CD4-positive, CD25-positive, alpha-beta regulatory T cell (primary cell): ENCODE results near the gene SLC22A24. TPM values are rescaled to one million over a fixed set of nuclear protein-coding genes. Genes with fewer than 3 reads are reported as not detected.
A peak's percentile ranks its signal among the peaks of the same experiment; 100 is the strongest.

Source experiments
- ATAC-seq, 2 donors: fragments of 150-1000 bp; cut with Tn5 transposase; one replicate each; pipeline ENCODE4 v1.10.0; 2021; ENCODE audit warnings: low read depth in 2 of 2, moderate number of reproducible peaks in 2 of 2, moderate library complexity in 1 of 2
- DNase-seq, 3 donors: peaks; one replicate each; pipeline versions ENCODE4 v3.0.0 to v3.0.0-alpha.2; 2012 to 2022; ENCODE audit warnings: mixed read lengths in 1 of 3
- H3K27ac ChIP-seq: one replicate; pipeline ENCODE4 v1.7.0; 2013; ENCODE audit warnings: mild to moderate bottlenecking, low read length; ENCODE audit not compliant: insufficient read depth, poor library complexity, severe bottlenecking
- H3K27me3 ChIP-seq: one replicate; pipeline ENCODE4 v1.7.0; 2013; ENCODE audit warnings: low read length; ENCODE audit not compliant: control insufficient read depth, insufficient read depth
- H3K36me3 ChIP-seq: one replicate; pipeline ENCODE4 v1.7.0; 2013; ENCODE audit warnings: mild to moderate bottlenecking, low read length, moderate library complexity; ENCODE audit not compliant: control insufficient read depth, insufficient read depth
- H3K4me1 ChIP-seq: 2 replicates; pipeline ENCODE4 v1.7.0; 2013; ENCODE audit warnings: mild to moderate bottlenecking, low read length; ENCODE audit not compliant: insufficient read depth, control insufficient read depth, poor library complexity, severe bottlenecking
- H3K4me3 ChIP-seq: one replicate; pipeline ENCODE4 v1.7.0; 2013; ENCODE audit warnings: low read depth, mild to moderate bottlenecking, low read length, moderate library complexity
- H3K9me3 ChIP-seq, 2 experiments: 1 replicate in 1 of 2; 2 replicates in 1 of 2; pipeline ENCODE4 v1.7.0; 2013; ENCODE audit warnings: low read length in 2 of 2, mild to moderate bottlenecking in 1 of 2, moderate library complexity in 1 of 2; ENCODE audit not compliant: control insufficient read depth in 2 of 2
- H3K27ac Mint-ChIP-seq, 3 donors: one replicate each; pipeline ENCODE4 v1.8.0; 2020 to 2022; ENCODE audit warnings: mild to moderate bottlenecking in 3 of 3, mixed read lengths in 3 of 3, moderate library complexity in 2 of 3
- H3K27me3 Mint-ChIP-seq: one replicate; pipeline ENCODE4 v1.8.0; 2022; ENCODE audit warnings: mild to moderate bottlenecking, mixed read lengths
- H3K36me3 Mint-ChIP-seq: one replicate; pipeline ENCODE4 v1.8.0; 2020; ENCODE audit warnings: mixed read lengths
- H3K4me1 Mint-ChIP-seq, 4 donors: one replicate each; pipeline ENCODE4 v1.8.0; 2020 to 2022; ENCODE audit warnings: mixed read lengths in 4 of 4, mild to moderate bottlenecking in 1 of 4
- H3K4me3 Mint-ChIP-seq, 4 donors: one replicate each; pipeline ENCODE4 v1.8.0; 2020 to 2022; ENCODE audit warnings: mild to moderate bottlenecking in 4 of 4, mixed read lengths in 4 of 4, moderate library complexity in 3 of 4
- H3K9me3 Mint-ChIP-seq, 7 donors: one replicate each; pipeline ENCODE4 v1.8.0; 2020 to 2022; ENCODE audit warnings: mixed read lengths in 7 of 7, mild to moderate bottlenecking in 3 of 7, moderate library complexity in 2 of 7
- polyA plus RNA-seq, 4 donors: library from polyadenylated mRNA; unstranded; fragments of 300-500 nt; fragmentation: Illumina TruSeq; gene quantifications; one replicate each; pipeline ENCODE4 v1.2.3, GENCODE V29; 2021
- total RNA-seq: library from RNA; stranded (reverse); gene quantifications from one replicate; pipeline ENCODE4 v1.2.3, GENCODE V29; 2022

SLC22A24 gene
- not detected for total RNA-seq
- polyA plus RNA-seq, result not detected

DNA sequence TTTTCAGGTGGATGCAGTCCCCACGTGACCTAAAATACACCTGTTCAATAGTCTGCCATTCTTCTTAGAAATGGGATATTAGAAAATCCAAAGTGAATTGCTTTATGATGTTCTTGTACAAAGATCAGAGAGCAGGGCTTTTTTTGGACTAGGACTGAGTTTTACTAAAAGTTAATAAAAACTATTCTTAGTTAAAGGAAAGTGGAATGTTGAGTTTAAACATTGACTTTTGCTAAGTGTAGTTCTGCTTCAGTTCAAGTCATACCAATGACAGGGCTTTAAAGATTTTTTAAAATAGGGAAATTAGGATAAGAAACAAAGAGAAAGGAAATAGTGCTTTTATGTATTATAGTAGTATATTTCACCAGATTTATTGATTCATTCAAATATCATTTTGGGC is at the start of gene SLC22A24:
Gene SLC22A24 (minus strand): TSS at position 101 of the 400 bp plus-strand sequence. CDS start 442 bp downstream, outside the sequence.
- DNase-seq (no peak), ATAC-seq (no peak)
- H3K27me3 ChIP-seq, result no peaks in the 10 kb centered on the region
- no peaks in the 10 kb centered on the region for H3K4me1 ChIP-seq
- Mint-ChIP-seq H3K36me3 (no peaks in the 10 kb centered on the region), H3K4me3 (no peak within 1 kb of the TSS), H3K27ac (no peak within 1 kb of the TSS), H3K4me1 (no peaks in the 10 kb centered on the region), H3K27me3 (peaks cover 16% of the 10 kb centered on the region), H3K9me3 (peaks cover 0 to 2% (median 0%) of the 10 kb centered on the region in 7 donors)
- no peak within 1 kb of the TSS for H3K27ac ChIP-seq
- H3K4me3 ChIP-seq, result no peak within 1 kb of the TSS
- H3K9me3 ChIP-seq, result no peaks in the 10 kb centered on the region
- no peaks in the 10 kb centered on the region for H3K36me3 ChIP-seq

- Histone ChIP-seq H3K27me3 (peaks cover 14% of the 10 kb centered on the region), H3K4me1 (no peaks in the 10 kb centered on the region), H3K9me3 (peaks cover 0 to 5% of the 10 kb centered on the region in 2 experiments), H3K4me3 (no peak overlapping the region), H3K36me3 (no peaks in the 10 kb centered on the region), H3K27ac (no peak overlapping the region)
- ATAC-seq (no peak), DNase-seq (no peak)
- peaks cover 0 to 7% (median 4%) of the 10 kb centered on the region in 7 donors for H3K9me3 Mint-ChIP-seq
- H3K4me1 Mint-ChIP-seq, result no peaks in the 10 kb centered on the region
- H3K27me3 Mint-ChIP-seq, result peaks cover 23% of the 10 kb centered on the region
- no peaks in the 10 kb centered on the region for H3K36me3 Mint-ChIP-seq
- H3K27ac Mint-ChIP-seq, result no peak overlapping the region
- H3K4me3 Mint-ChIP-seq, result no peak overlapping the region
Observed at GRCh38 chr11:63180536-63180935, 36.5 kb upstream of the SLC22A24 start.

DNA sequence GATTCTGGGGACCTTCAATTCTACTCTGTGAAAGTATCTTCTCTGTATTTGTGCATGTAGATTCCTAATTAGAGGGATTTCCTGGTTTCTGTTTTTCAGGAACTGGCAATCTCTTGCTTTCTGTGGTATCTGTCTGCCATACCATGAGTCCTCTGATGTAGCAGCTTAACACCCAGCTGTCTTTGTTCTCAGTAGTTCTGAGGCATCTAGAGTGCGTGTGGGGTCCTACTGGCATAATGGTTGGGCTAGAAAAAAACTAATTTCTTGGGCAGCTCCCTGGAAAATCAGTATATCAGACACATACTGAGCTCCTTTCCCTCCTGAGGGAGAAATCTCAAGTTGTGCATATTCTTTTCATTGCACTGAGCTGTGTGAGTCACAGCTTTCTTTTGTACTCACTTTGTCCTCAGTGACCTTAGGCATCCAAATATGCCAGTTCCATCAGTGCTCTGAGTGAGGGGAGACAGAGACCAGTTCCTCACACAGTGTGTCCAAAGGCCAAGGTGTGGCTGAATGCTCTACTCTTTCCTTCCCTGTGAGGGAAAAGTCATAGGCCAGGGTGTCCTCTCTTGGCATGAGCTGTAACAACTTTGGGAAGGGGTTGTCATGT is 35.5 kb upstream of the SLC22A24 start:
- H3K36me3 ChIP-seq, result no peaks in the 10 kb centered on the region
- H3K27me3 ChIP-seq, result peaks cover 14% of the 10 kb centered on the region
- DNase-seq (no peak), ATAC-seq (no peak)
- H3K4me3 ChIP-seq, result no peak overlapping the region
- H3K4me1 Mint-ChIP-seq, result no peaks in the 10 kb centered on the region
- peaks cover 23% of the 10 kb centered on the region for H3K27me3 Mint-ChIP-seq
- H3K9me3 ChIP-seq, result peaks cover 0 to 5% of the 10 kb centered on the region in 2 experiments
- no peak overlapping the region for H3K27ac Mint-ChIP-seq
- no peaks in the 10 kb centered on the region for H3K4me1 ChIP-seq
- H3K36me3 Mint-ChIP-seq, result no peaks in the 10 kb centered on the region
- H3K27ac ChIP-seq, result no peak overlapping the region
- no peak overlapping the region for H3K4me3 Mint-ChIP-seq
- peaks cover 0 to 7% (median 4%) of the 10 kb centered on the region in 7 donors for H3K9me3 Mint-ChIP-seq

DNA sequence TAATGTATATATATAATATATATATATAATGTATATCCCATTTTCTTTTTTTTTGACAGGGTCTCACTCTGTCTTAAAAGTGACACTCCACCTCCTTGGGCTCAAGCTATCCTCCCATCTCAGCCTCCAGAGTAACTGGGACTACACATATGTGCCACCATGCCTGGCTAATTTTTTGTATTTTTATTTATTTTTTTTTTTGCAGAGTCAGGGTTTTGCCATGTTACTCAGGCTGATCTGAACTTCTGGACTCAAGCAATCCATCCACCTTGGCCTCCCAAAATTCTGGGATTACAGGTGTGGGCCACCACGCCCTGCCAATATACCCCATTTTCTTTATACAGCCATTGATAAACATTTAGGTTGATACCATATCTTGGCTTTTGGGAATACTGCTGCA is 33.9 kb upstream of the SLC22A24 start:
- H3K4me1 Mint-ChIP-seq, result no peaks in the 10 kb centered on the region
- no peaks in the 10 kb centered on the region for H3K36me3 Mint-ChIP-seq
- peaks cover 0 to 11% (median 4%) of the 10 kb centered on the region in 7 donors for H3K9me3 Mint-ChIP-seq
- DNase-seq (no peak), ATAC-seq (no peak)
- Histone ChIP-seq H3K36me3 (no peaks in the 10 kb centered on the region), H3K4me1 (no peaks in the 10 kb centered on the region), H3K4me3 (no peak overlapping the region), H3K27me3 (peaks cover 19% of the 10 kb centered on the region), H3K9me3 (peaks cover 0 to 8% of the 10 kb centered on the region in 2 experiments), H3K27ac (no peak overlapping the region)
- no peak overlapping the region for H3K27ac Mint-ChIP-seq
- H3K27me3 Mint-ChIP-seq, result peaks cover 18% of the 10 kb centered on the region
- H3K4me3 Mint-ChIP-seq, result no peak overlapping the region

DNA sequence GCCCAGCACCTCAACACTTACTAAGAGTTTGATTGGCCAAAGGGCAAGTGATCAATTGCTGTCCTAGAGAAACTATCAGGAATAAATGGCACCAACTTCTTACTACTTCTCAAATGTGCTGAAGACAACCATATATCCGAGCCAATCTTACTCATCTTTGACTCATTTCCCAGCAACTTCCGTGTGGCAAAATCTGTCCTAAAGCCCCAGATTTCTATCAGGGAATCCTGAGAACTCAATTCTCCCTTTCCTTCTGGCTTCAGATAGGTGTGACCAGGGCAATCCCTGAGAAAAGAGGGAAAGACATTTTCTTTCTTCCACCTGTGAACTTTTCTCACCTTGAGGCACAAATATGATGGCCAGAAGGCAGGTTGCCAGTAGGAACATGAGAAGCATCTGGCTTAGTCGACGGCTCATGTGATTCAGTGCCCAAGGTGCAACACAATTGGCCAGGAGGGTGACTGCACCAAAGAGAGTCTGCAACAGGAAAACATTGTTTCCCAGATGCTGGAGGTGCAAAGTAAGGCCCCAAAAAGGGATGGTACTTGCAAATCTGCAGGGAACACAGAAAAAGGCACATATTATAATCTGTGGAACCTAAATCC is 21.8 kb upstream of the SLC22A24 start:
- Histone ChIP-seq H3K4me3 (no peak overlapping the region), H3K27me3 (peaks cover 19% of the 10 kb centered on the region), H3K36me3 (no peaks in the 10 kb centered on the region), H3K27ac (no peak overlapping the region), H3K4me1 (no peaks in the 10 kb centered on the region), H3K9me3 (no peaks in the 10 kb centered on the region)
- DNase-seq (no peak), ATAC-seq (no peak)
- Mint-ChIP-seq H3K27ac (no peak overlapping the region), H3K4me3 (no peak overlapping the region), H3K27me3 (peaks cover 43% of the 10 kb centered on the region), H3K36me3 (no peaks in the 10 kb centered on the region), H3K4me1 (no peaks in the 10 kb centered on the region), H3K9me3 (peaks cover 0 to 2% (median 0%) of the 10 kb centered on the region in 7 donors)

DNA sequence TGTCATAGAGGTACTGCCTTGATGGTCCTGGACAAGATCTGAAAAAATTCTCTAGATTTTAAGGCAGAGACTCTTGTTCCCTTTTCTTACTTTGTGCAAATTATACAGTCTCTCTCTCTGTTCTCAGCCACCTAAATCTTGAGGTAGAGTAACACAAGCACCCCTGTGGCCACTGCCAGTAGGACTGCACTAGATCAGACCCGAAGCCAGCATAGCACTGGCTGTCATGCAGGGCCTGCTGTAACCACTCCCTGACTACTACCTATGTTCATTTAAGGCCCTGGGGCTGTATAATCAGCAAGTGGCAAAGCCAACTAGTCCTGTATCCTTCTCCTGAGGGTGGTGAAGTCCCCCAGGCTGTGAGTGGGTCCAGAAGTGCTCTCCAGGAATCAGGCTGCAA is 11.8 kb upstream of the SLC22A24 start:
- H3K4me1 ChIP-seq, result no peaks in the 10 kb centered on the region
- H3K9me3 Mint-ChIP-seq, result peaks cover 0 to 5% (median 1%) of the 10 kb centered on the region in 7 donors
- no peak overlapping the region for H3K4me3 Mint-ChIP-seq
- H3K36me3 Mint-ChIP-seq, result no peaks in the 10 kb centered on the region
- no peak overlapping the region for H3K4me3 ChIP-seq
- peaks cover 0 to 2% of the 10 kb centered on the region in 2 experiments for H3K9me3 ChIP-seq
- no peaks in the 10 kb centered on the region for H3K36me3 ChIP-seq
- ATAC-seq, result no peak
- peaks cover 6% of the 10 kb centered on the region for H3K27me3 ChIP-seq
- H3K27ac ChIP-seq, result no peak overlapping the region
- peaks cover 51% of the 10 kb centered on the region for H3K27me3 Mint-ChIP-seq
- H3K4me1 Mint-ChIP-seq, result no peaks in the 10 kb centered on the region
- H3K27ac Mint-ChIP-seq, result no peak overlapping the region
- DNase-seq, result no peak

DNA sequence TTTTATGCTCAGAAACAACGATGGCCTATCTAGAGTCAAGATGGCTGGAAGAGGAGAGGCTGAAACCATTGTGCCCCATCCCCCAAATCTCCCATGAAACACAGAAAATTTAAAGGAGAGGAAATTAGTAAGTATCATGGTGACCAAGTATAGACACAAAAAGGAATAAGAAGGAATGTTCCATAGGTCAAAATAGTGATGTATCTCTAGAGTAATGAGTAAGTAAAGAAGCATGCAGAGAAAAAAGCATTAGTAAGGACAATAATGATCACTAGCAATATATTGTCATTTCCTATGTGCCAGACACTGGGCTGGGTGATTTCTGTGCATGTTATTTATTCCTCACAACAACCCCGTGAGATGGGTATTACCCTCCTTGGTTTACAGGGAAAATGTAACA is 2.6 kb upstream of the SLC22A24 start:
- H3K4me3 ChIP-seq, result no peak overlapping the region
- H3K4me1 ChIP-seq, result no peaks in the 10 kb centered on the region
- DNase-seq (no peak), ATAC-seq (no peak)
- H3K36me3 Mint-ChIP-seq, result no peaks in the 10 kb centered on the region
- H3K9me3 Mint-ChIP-seq, result no peaks in the 10 kb centered on the region
- no peaks in the 10 kb centered on the region for H3K4me1 Mint-ChIP-seq
- no peaks in the 10 kb centered on the region for H3K36me3 ChIP-seq
- H3K27ac ChIP-seq, result no peak overlapping the region
- no peaks in the 10 kb centered on the region for H3K27me3 ChIP-seq
- H3K9me3 ChIP-seq, result no peaks in the 10 kb centered on the region
- H3K27ac Mint-ChIP-seq, result no peak overlapping the region
- no peak overlapping the region for H3K4me3 Mint-ChIP-seq
- H3K27me3 Mint-ChIP-seq, result peaks cover 16% of the 10 kb centered on the region

DNA sequence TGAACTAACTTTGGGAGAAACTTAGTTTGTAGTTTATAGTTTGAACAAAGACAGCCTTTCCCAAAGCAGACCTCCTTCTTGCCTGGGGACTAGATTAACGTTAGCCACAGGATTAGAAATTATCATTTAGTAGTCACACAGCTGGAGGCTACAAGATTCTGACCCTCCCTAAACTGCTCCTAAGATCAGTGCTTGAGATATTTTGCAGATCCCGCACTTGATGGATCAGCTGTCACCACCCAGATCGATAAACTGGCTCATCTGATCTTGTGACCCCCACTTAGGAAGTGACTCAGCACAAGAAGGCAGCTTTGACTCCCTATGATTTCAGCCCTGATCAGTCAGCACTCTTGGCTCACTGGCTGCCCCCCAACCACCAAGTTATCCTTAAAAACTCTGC is 1.6 kb downstream of the SLC22A24 start:
- peak overlapping the region in 1 of 3 donors; percentile 20 for H3K27ac Mint-ChIP-seq
- no peak overlapping the region for H3K4me3 ChIP-seq
- DNase-seq, result no peak
- no peaks in the 10 kb centered on the region for H3K27me3 ChIP-seq
- peaks cover 27% of the 10 kb centered on the region for H3K27me3 Mint-ChIP-seq
- no peaks in the 10 kb centered on the region for H3K36me3 ChIP-seq
- no peaks in the 10 kb centered on the region for H3K4me1 Mint-ChIP-seq
- no peaks in the 10 kb centered on the region for H3K4me1 ChIP-seq
- no peak overlapping the region for H3K27ac ChIP-seq
- H3K9me3 ChIP-seq, result no peaks in the 10 kb centered on the region
- no peaks in the 10 kb centered on the region for H3K36me3 Mint-ChIP-seq
- H3K9me3 Mint-ChIP-seq, result peaks cover 0 to 2% (median 0%) of the 10 kb centered on the region in 7 donors
- ATAC-seq, result no peak
- no peak overlapping the region for H3K4me3 Mint-ChIP-seq
